Astrocyte of the hippocampus (primary cell): ENCODE data around the gene TAF9B.
"Not testable (repeated sequence)": the region's sequence is repeated elsewhere in the genome, so short reads cannot be mapped to it uniquely, and the experiment has no call there.

Source experiments
- DNase-seq: peaks from one replicate; pipeline ENCODE4 v3.0.0; 2011; ENCODE audit warnings: low read depth, low spot score

TAF9B gene

DNA sequence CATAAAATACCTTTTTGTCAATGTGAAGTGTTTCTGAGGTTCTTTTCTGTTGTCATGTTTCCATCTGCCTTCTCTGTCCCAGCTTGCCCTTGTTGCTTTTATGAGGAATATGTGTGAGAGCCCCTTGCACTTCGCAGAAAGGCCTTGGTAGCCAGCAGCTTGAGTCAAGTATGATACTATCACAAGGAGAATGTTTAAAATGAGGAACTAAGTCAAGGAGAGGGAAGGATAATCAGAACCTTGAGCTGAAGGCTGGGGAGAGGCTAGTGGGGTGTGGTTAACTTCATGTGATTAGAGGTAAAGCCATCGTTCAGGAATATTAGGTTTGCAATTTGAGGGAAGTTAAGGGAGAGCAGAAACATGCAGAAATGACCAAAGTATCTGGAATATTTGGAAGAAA lies 22.7 kb downstream of the TAF9B start:
- no peak for DNase-seq

DNA sequence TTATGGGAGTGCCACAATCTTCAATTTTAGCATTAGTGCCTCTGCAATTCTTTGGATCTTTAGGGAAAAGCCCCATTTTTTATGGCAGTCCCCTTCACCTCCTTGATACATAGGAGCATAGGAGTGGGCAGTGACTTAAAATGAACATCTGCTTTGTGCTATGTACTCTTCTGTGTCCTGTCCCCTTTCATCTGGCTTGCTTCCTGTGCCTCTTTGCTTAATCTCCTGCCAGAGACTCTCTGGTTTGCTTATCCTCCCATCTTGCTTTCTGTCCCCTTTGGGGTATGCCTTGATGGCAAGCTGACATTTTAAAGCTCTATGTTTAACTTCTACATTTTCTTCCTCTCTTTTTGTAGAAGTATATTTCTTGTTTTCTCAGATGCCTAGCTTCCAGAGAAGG lies 23.1 kb downstream of the TAF9B start:
- DNase-seq, result no peak

DNA sequence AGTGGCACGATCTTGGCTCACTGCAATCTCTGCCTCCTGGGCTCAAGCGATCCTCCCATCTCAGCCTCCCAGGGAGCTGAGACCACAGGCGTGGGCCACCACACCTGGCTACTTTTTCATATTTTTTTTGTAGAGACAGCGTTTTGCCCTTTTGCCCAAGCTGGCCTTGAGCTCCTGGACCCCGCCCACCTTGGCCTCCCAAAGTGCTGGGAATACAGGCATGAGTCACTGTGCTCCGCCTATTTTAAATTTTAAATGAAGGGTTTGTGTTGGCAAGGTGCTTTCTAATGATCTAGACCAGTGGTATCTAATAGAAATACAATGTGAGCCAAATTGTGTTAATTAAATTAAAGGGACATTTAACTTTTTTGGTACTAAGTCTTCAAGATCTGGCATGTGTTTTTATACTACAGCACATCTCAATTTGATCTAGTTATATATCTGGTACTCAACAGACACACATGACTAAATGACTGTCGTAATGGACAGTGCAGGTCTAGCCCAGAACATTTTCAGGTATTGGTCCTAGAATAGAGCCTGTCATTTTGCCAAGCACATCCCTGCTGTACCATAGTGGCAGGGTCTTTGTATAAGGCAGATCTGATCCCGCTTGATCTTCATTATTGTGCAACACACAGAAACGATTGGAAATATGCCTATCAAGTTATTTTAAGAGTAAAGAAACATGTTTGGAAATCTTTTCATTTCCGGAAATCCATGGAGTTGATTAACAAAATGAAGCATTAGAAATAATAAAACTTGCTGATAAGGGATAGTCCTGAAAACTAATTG lies 28.1 kb downstream of the TAF9B start:
- no peak for DNase-seq

DNA sequence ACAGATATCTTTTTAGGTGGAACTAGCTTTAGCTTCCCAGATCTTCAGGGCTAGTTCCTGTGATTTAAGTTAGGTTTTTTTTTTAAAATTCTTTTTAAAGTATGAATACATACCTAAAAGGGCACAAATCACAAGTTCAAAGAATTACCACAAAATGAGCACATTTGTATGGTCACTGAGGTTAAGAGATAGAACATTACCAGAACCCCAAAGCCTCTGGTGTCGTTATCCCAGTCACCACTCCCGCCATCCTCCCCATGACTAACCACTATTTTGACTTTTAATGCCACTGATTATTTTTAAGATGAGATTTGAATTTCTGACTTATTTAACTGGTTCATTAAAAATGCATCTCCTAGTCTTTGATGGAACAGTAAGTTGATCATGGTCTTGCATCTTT lies 30.0 kb downstream of the TAF9B start:
- DNase-seq, result no peak

DNA sequence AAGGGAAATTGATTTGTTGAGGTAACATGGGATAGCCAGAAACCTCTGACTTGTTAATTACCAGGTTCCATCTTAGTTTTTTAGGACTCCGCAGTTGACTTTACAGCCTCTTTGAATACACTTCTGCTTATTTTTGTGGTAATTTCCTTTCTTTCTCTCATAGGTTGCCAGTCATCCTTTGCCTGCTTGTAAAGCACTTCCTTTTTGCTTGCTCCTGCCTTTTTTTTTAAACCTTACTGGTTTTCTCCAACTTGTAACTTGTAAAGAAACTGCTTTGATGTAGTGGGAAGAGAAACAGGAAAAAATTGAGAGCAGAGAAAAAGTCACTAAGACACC lies 32.8 kb downstream of the TAF9B start:
- DNase-seq, result no peak

DNA sequence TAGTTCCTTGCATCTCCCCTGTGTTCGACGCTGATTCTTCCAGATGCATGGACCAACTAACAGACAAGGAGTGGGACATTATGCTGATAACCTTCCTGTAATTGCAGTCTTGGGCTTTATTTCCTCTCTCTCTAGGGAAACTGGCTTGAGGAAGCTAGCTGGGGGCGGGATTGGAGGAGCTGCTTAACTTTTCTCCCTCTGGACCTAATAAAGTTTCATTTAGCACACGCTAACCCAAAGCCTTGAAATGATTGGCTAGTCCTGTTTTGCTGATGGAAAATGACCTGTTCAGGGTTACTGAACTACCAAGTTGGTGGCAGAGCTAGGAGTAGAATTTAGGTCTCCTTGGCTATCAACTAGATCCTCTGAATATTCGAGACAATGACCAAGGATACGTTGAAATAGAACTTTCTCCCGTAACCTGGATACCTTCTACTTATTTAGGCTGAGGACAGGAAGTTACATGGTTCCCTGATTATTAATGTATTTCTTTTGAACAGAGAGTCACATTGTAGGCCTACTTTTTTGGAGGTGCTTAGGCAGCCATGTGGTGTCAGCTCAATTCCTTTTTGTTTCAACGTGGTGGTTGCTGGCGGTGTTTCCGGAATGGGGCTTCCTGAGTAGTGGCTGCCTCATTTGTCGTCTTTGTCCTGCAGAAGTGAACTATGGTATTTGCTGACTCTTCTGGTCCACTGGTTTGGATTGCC lies 33.4 kb downstream of the TAF9B start:
- DNase-seq, result no peak

DNA sequence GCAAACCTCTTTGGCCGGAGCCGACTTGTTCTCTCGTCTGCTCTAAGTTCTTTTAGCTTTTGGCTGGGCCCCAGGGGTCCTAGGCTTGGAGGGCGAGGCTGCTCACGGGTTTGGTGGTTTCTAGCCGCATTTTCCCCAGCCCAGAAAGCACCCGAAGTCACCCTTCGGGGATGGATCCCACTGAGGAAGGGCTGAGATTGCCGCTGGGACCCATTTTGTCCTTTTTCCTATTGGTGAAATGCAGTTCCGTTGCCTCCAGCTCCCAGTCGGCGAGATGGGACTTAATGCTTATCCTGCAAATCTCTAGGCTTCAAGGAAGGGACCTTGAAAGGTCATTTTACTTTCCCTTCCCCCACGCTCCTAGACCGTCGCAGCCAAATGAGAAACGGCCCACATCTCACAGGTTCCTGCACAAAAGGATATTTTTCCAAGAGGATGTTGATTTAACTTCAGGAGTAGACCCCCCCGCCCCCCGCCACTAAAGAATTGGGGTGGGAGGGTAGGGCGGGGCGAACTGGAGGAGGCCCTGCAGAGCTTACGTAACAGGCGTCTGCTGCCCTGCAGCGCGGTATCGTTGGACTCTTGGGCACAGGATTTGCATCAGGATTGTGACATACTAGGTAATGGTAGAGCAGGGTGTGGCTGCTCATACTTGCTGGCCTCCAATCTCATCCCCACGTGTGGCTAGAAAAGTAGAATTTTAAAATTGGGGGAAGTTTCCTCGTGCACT lies 34.8 kb downstream of the TAF9B start:
- DNase-seq, result peak; percentile 40

DNA sequence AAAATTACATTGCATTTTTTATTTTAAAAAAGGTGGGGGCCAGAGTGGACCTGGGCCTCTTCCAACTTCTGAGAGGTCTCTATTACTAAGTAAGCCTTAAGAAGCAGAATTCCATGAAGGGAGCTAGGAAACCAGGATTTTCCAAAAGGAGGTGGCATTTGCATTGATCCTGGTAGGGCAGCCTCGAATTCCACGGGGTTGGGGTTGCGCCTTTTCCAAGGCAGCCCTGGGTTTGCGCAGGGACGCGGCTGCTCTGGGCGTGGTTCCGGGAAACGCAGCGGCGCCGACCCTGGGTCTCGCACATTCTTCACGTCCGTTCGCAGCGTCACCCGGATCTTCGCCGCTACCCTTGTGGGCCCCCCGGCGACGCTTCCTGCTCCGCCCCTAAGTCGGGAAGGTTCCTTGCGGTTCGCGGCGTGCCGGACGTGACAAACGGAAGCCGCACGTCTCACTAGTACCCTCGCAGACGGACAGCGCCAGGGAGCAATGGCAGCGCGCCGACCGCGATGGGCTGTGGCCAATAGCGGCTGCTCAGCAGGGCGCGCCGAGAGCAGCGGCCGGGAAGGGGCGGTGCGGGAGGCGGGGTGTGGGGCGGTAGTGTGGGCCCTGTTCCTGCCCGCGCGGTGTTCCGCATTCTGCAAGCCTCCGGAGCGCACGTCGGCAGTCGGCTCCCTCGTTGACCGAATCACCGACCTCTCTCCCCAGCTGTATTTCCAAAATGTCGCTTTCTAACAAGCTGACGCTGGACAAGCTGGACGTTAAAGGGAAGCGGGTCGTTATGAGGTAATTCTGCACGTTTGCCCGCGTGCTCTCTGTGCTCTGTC lies 35.6 kb downstream of the TAF9B start, which contains the start of gene PGK1:
Gene PGK1, plus strand, starts transcription at position 626 of the 824 bp plus-strand sequence. Its CDS starts 93 bp downstream, at position 719.
- peak; percentile 97 for DNase-seq

DNA sequence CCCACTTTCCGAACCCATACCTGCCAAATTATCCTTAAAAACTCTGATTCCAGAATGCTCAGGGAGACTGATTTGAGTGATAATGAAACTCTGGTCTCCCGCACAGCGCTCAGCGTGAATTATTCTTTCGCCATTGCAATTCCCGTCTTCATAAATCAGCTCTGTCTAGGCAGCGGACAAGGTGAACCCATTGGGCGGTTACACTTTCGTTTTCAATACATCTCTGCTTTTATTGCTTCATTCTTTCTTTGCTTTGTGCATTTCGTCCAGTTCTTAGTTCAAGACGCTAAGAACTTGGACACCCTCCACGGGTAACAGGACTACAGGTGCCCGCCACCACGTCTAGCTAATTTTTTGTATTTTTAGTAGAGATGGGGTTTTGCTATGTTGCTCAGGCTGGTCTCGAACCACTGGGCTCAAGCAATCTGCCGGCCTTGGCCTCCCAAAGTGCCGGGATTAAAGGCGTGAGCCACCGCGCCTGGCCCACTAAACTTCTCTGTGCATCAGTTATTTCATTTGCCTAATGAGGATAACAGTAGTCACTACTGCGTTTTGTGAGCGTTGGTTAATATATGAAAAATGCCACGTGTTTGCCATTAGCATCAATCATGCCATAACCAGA lies 36.3 kb downstream of the TAF9B start:
- no peak for DNase-seq

DNA sequence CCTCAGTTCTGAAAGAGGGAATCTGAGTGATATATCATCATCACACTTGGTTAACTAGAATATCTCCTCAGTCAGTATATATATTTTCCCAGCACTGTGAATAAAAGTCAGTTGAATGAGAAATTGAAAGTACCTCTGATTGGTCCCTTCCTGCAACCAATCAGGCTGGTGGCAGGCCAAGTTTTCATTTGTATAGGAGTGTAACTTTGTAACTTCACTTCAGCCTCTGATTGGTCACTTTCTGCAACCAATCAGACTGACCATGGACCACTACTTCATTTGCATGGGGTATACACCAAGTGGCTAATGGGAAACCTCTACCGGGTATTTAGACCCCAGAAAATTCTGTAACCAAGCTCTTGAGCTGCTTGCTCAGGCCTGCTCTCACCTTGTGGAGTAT lies 37.4 kb downstream of the TAF9B start:
- DNase-seq, result no peak

DNA sequence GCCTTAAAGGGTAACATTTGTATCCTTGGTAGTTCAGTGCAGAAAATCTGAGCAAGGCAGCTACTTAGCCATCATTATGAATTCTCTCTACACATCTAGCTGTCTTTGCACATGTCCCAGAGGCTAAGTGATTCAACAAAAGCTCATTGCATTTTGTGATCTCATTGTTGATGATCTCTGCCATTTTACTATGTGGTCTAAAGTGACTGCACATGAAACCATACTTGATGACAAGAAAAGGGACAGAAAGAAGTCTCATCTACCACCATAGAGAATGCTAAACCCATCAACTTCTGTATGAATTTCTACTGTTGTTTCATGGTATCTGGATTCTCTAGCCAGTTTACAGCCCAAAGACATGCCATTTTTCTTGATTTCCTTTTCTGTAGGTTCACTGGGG lies 41.3 kb downstream of the TAF9B start:
- DNase-seq, result no peak

DNA sequence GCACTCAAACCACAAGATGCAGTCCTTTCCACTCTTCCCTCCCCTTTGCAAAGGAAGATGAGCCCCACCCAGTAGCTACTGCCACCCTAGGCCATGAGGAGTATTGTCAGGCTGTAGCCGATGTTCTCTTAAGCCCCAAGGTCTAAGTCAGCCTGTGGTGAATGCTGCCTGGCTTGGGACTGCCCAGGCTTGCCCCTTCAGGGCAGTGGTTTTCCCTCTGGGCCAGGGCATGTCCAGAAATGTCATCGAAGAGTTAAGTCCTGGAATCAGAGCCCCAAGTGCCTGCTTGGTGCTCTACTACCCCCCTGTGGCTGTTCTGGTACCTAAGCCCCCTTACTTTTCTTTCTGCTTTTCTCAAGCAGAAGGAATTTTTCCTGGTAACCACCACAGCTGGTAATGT lies 47.2 kb downstream of the TAF9B start:
- peak; percentile 72 for DNase-seq

DNA sequence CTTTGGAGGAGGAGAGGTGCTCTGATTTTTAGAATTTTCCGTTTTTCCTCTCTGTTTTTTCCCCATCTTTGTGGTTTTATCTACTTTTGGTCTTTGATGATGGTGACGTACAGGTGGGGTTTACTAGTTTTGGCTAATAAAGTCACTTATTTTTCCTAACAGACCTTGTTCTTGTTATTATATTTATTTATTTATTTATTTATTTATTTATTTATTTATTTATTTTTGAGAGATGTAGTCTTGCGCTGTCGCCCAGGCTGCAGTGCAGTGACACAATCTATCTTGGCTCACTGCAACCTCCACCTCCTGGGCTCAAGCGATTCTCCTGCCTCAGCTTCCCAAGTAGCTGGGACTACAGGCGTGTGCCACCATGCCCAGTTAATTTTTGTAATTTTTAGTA lies 58.0 kb downstream of the TAF9B start:
- not testable (repeated sequence) for DNase-seq
